ENCODE results near the gene EEIG2.

DNA sequence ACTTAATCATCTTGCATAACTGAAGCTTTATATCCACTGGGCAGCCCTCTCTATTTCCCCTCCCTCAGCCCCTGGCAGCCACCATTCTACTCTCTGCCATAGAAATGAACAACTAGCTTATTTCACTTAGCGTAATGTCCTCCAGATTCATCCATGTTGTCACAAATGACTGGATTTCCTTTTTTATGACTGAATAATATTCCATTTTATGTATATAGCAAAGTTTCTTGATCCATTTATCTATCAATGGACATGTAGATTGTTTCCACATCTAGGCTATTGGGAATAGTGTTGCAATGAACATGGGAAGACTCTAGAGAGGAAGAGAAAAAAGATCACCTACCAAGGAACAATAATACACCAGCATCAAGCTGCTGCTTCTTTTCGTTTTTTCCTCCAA lies 32.1 kb upstream of the EEIG2 start:
- TF ChIP-seq, protein P1, sequence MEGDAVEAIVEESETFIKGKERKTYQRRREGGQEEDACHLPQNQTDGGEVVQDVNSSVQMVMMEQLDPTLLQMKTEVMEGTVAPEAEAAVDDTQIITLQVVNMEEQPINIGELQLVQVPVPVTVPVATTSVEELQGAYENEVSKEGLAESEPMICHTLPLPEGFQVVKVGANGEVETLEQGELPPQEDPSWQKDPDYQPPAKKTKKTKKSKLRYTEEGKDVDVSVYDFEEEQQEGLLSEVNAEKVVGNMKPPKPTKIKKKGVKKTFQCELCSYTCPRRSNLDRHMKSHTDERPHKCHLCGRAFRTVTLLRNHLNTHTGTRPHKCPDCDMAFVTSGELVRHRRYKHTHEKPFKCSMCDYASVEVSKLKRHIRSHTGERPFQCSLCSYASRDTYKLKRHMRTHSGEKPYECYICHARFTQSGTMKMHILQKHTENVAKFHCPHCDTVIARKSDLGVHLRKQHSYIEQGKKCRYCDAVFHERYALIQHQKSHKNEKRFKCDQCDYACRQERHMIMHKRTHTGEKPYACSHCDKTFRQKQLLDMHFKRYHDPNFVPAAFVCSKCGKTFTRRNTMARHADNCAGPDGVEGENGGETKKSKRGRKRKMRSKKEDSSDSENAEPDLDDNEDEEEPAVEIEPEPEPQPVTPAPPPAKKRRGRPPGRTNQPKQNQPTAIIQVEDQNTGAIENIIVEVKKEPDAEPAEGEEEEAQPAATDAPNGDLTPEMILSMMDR (IDR thresholded peaks at IDR 0.05; ENCODE audit: low read length): no peak
- TF ChIP-seq EZH2 (IDR thresholded peaks at IDR 0.05; ENCODE audit: borderline replicate concordance, low read length): no peak

Measured in OCI-LY1 (cell line).